ENCODE results near the gene MDM2.
"Not testable (repeated sequence)": the region's sequence is repeated elsewhere in the genome, so short reads cannot be mapped to it uniquely, and the experiment has no call there.

Gene MDM2

DNA sequence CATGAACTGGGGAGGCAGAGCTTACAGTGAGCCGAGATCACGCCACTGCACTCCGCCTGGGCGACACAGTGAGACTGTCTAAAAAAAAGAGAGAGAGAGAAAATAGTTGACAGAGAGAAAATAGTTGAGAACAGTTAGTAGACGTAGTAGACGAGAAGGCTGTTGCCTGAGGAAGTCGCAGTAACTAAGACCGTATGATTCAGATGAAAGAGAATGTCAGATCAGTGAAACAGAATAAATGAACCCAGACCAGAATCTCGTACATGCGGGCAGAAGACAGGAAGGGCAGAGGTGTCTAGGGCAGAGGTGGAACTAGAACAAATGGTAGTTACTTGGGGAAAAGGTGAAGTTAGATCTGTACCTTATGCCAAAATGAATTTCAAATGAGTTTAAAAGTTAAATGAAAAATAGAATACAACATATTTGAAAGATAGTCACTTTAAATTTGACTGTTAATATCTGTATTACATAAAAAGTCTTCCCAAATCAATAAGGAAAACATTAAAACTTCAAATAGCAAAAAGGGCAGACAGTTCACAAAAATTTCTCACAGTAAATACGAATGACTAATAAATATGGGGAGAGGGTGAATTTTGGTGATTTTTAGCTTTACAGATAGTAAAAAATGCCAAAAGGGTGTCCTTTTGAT is 17.7 kb downstream of the MDM2 start:
- DNase-seq (ENCODE audit: low read depth in 1 of 2, low spot score in 1 of 2) = no peak

DNA sequence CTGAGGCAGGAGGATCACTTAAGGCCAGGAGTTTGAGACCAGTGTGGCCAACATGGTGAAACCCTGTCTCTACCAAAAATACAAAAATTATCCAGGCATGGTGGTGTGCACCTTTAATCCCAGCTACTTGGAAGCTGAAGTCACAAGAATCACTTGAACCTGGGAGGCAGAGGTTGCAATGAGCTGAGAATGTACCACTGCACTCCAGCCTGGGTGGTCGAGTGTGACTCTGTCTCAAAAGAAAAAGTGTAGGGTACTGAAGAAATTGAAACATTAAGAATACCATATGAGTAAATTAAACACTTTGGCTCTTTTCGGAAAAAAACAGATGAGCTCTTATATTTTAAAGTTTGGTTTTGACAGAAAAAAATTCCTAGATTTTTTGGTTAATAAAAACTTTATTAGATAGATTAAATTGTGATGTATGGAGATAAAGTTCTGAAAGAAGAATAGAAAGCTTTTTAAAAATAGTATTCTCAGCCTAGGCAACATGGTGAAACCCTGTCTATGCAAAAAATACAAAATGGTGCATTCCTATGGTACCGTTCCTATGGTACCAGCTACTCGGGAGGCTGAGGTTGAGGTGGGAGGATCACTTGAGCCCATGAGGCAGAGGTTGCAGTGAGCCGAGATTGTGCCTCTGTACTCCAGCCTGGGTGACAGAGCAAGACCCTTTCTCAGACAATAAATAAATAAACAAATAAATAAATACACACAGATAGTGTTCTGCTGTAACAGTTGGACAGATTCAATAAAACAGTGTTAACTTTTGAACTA is 20.1 kb downstream of the MDM2 start:
- no peak for DNase-seq (ENCODE audit: low read depth in 1 of 2, low spot score in 1 of 2)

DNA sequence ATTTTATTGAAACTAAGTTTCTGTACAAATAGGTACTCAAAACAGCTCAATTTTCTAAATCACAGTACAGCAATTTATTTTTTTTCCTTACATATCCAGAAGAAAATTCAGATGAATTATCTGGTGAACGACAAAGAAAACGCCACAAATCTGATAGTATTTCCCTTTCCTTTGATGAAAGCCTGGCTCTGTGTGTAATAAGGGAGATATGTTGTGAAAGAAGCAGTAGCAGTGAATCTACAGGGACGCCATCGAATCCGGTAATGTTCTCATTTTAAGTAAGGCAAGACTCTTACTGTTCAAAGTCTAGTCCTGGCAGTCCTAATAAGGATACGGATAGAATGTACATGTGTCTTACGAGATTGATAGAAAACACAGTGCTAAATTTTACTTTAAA is 20.7 kb downstream of the MDM2 start:
- DNase-seq (ENCODE audit: low read depth in 1 of 2, low spot score in 1 of 2) = no peak

DNA sequence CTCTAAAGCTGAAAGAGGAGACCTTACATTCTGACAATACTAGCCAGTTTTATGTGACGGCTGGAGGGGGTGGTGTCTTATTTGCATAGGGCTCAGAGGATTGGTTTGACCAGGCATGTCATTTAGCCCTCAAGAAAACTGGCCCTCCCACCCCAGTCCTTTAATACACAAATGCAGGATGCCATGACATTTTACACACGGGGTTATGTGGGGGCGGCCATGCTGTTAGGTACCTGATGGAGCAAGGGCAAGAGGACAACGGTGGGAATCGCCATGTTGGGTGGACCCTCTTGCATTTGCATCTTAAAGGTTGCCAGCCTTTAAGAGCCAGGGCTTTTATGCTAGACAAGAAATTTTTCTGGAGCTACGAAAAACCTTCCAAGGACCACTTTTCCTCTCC is 23.3 kb downstream of the MDM2 start:
- DNase-seq (ENCODE audit: low read depth in 1 of 2, low spot score in 1 of 2) = no peak

DNA sequence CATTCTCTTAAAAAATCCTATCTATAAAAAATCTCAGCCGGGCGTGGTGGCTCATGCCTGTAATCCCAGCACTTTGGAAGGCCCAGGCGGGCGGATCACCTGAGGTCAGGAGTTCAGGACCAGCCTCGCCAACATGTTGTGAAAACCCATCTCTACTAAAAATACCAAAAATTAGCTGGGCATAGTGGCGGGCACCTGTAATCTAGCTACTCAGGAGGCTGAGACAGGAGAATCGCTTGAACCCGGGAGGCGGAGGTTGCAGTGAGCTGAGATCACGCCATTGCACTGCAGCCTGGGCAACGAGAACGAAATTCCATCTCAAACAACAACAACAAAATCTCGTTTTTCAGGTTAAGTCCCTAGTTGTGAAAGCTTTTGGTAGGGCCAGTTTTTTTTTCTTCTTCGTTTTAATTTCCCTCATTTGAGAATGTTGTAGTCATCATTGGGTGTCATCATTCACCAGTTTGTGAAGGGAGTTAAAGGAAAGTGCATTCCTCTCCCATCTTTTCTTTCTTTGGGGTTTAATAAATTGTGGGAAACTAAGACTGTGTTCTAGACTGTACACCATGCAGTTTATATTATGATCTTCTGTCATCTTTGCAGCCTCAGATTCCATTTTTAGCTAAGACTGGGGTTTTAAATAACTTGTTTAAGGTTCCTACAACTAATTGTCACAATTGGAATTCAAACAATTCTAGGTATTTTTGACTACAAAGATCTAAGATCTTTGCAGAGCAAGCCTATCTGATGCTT is 23.9 kb downstream of the MDM2 start:
- no peak for DNase-seq (ENCODE audit: low read depth in 1 of 2, low spot score in 1 of 2)

DNA sequence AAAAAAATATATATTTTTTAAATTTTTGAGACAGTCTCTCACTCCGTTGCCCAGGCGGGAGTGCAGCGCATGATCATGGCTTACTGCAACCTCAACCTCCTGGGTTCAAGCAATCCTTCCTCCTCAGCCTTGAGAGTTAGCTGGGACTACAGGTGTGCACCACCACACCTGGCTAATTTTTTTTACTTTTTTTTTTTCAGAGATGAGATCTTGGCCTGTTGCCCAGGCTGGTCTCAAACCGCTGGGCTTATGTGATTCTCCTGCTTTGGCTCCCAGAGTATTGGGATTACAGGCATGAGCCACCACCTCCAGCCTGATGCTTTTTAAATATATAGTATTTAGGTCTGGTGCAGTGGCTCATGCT is 24.5 kb downstream of the MDM2 start:
- DNase-seq (ENCODE audit: low read depth in 1 of 2, low spot score in 1 of 2) = no peak

DNA sequence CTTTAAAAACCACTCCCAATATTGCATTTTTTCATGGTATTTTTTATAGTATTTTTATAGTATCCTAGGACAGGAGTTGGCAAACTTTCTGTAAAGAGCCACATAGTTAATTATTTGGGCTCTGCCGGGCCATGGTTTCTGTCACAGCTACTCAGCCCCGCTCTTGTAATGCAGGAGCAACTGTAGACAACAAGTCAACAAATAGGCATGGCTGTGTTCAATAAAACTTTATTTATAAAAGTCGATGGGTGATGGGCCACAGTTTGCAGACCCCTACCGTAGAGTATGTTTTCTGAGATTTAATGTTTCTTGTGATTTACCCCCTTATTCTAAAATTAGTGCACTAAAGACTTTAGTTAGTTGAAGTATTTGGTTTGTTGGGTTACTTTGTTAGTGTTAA is 25.5 kb downstream of the MDM2 start:
- DNase-seq (ENCODE audit: low read depth in 1 of 2, low spot score in 1 of 2) = no peak

DNA sequence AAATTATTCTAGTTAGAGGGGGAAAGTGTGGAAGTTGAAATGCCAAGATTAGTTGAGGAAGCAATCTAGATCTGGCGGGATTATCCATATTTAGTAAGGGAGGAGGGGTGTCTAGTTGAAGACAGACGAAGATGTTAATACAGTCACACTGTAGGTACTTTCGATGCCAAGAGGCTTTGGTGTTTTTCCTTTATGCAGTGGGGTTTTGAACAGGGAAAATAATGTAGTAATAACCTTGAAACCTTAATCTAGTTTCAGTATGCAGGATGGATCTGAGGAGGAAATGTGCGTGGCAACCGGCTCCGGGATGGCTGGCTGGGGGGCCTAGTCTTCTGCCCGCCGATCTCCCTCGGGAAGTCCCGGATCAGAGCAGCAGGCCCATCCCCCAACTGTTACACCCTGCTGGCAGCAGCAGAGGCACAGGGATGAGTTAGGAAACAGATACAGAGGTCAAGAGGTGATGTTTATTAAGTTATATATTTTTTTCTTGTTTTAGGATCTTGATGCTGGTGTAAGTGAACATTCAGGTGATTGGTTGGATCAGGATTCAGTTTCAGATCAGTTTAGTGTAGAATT is 27.4 kb downstream of the MDM2 start:
- DNase-seq (ENCODE audit: low read depth in 1 of 2, low spot score in 1 of 2) = no peak

DNA sequence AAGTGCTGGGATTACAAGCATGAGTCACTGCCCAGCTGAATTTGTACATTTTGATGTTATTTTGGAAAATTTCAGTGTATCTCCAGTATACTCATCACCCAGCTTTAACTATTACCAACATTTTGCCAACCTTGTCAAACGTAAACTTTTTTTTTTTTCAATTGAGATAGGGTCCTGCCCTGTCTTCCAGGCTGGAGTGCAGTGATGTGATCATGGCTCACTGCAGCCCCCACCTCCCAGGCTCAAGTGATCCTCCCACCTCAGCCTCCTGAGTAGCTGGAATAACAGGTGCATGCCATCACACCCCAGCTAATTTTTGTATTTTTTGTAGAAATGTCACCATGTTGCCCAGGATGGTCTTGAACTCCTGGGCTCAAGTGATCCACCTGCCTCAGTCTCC is 29.2 kb downstream of the MDM2 start:
- no peak for DNase-seq (ENCODE audit: low read depth in 1 of 2, low spot score in 1 of 2)

DNA sequence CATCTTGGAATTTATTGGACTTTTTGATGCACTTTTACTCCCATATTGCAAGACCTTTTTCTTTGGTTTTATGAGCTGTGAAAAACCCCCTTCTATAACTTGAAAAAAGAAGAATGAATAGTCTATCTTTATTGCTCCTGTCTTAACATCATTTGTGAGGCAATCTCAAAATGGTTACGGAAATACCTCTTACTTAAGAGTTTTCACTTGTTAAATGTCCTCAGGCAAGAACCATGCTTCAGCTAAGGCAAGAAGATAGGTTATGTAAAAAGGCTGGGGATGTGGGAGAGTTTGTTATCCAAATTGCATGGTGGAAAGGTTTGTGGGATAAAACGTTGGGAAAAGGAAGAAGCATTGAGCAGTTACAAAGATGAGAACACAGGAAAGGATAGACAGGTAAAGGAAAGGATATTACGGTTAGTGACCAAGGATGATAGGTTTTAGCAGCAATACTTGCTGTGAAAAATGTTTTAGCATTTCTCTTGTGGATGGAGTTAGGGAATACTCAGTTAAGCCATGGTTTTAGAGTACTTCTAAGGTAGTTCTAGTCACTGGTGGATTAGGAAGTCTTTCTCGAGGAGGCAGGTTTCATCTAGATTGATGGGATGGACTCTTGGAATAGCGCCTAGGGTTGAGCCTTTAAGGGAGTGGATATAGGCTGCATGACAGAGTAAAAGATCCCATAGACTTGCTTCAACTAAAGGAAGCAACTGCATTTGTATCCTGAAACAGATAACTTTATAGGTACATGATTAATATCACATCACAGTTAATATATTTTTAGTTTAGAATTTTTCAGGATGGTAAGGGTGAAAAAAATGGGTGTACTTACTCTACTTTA is 30.3 kb downstream of the MDM2 start:
- no peak for DNase-seq (ENCODE audit: low read depth in 1 of 2, low spot score in 1 of 2)

DNA sequence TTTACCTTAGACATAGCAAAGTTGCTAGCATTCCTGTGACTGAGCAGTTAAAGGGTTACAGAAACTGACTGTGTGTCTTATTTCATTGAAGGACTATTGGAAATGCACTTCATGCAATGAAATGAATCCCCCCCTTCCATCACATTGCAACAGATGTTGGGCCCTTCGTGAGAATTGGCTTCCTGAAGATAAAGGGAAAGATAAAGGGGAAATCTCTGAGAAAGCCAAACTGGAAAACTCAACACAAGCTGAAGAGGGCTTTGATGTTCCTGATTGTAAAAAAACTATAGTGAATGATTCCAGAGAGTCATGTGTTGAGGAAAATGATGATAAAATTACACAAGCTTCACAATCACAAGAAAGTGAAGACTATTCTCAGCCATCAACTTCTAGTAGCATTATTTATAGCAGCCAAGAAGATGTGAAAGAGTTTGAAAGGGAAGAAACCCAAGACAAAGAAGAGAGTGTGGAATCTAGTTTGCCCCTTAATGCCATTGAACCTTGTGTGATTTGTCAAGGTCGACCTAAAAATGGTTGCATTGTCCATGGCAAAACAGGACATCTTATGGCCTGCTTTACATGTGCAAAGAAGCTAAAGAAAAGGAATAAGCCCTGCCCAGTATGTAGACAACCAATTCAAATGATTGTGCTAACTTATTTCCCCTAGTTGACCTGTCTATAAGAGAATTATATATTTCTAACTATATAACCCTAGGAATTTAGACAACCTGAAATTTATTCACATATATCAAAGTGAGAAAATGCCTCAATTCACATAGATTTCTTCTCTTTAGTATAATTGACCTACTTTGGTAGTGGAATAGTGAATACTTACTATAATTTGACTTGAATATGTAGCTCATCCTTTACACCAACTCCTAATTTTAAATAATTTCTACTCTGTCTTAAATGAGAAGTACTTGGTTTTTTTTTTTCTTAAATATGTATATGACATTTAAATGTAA is 31.5 kb downstream of the MDM2 start:
- no peak for DNase-seq (ENCODE audit: low read depth in 1 of 2, low spot score in 1 of 2)

DNA sequence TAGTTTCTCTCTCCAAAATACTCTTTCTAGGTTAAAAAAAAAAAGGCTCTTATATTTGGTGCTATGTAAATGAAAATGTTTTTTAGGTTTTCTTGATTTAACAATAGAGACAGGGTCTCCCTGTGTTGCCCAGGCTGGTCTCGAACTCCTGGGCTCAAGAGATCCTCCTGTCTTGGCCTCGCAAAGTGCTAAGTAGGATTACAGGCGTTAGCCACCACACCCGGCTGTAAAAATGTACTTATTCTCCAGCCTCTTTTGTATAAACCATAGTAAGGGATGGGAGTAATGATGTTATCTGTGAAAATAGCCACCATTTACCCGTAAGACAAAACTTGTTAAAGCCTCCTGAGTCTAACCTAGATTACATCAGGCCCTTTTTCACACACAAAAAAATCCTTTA is 33.2 kb downstream of the MDM2 start:
- DNase-seq (ENCODE audit: low read depth in 1 of 2, low spot score in 1 of 2) = not testable (repeated sequence)

DNA sequence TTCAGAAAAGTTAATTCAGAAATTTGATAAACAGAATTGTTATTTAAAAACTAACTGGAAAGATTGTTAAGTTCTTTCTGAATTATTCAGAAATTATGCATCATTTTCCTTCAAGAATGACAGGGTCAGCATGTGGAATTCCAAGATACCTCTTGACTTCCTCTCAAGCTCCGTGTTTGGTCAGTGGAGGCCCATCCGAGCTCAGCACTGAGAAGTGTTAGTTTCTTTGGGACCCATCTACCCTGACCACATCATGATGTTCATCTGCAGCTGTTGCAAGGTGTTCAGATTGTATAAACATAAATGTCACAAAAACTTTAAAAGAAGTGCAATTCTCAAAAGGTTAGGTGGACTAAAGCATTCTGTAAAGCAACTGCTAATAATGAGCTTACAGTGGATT is 33.7 kb downstream of the MDM2 start:
- DNase-seq (ENCODE audit: low read depth in 1 of 2, low spot score in 1 of 2) = no peak

DNA sequence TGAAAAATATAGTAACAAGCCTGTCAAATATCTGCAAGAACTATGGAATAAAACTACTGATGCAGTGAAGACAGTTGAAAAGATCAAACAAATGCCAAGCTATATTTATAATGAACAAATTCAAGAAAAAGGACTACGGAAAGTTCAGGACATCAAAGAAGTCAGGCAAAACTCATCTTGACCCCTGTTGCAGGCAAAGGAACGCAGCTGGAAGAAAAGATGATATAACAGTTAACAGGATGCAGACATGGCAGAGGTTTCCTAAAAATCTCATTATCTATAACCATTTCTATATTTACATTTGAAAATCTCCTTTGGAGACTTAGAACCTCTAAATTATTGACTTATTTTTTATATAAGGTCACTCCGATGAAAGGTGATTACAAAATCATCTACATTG is 34.1 kb downstream of the MDM2 start:
- no peak for DNase-seq (ENCODE audit: low read depth in 1 of 2, low spot score in 1 of 2)

DNA sequence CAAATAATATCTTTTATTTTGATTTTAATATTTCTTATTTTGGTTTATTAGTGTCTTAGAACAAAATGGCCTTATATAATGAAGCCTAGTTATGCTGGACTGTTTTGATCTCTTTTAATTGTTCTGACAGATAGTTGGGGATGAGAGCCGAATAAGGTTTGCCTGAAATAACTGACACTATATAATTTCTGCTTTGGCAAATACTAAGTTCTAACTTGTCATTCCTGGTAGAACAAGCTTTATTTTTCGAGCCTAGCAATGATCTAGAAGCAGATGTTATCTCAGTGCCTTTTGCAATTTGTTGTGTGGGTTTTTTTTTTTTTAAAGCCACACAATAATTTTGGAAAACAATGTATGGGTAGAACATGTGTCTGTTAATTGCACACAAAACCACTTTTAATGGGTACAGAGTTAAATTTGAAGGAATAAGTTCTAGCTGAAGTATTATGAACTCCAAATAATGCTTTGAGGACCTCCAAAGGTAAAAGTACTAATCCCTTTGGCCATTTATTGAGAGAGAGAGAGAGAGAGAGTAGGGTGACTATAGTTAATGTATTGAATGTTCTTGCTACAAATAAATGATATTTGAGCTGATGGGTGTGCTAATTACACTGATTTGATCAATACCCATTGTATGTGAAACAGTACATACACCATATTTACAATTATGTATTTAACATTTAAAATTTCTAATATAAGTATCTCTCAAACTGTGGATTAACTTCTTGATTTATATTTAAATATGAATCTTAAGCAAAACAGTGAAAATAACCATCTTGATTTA is 35.0 kb downstream of the MDM2 start:
- no peak for DNase-seq (ENCODE audit: low read depth in 1 of 2, low spot score in 1 of 2)

DNA sequence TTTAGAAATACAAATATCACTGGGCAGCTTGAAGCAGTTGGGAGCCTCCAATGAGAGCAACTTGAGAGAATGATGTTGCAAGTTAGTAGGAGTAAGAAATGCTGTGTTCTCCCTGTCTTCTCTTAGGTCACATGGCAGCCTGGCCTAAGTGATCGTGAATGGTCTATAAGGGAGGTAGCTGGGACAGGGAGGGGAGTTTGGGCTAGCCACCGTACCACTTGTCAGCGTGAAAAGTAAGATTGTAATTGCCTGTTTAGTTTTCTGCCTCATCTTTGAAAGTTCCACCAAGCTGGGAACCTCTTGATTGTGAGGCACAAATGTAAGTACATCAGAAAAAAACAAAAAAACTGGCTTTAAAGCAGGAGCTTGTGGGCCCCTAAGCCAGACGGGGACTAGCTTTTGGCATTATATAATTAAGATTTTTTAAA is 36.4 kb downstream of the MDM2 start:
- DNase-seq (ENCODE audit: low read depth in 1 of 2, low spot score in 1 of 2) = no peak

DNA sequence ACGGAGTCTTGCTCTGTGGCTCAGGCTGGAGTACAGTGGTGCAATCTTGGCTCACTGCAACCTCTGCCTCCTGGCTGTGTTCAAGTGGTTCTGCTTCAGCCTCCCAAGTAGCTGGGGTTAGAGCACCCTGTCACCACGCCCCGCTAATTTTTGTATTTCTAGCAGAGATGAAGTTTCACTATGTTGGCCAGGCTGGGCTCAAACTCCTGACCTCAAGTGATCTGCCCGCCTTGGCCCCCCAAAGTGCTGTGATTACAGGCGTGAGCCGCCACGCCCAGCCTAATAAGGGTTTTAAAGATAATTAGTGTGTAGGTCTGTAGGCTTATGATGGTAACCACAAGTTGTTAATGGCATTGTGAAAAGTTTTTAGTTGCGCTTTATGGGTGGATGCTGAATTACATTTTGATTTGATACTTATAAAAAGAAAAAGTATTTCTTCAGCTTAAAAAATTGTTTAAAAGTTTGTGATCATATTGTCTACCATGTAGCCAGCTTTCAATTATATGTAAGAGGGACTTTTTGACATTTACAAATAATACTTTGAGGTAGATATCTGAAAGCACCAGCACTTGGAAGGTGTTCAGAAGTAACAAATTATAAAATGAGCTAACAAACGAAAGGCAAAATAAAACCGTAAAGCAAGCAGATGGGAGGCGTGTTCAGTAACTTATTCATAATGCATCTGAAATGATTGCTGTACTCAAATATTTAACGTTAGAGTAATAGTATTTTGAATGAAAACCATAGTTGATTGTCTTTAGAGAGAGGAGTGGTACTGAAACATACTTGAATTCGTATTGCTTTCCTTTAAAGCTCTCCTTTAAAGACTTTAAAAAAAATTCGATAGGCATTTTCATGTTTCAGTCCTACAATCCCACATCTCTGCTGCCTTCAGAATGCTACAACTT is 37.1 kb downstream of the MDM2 start:
- no peak for DNase-seq (ENCODE audit: low read depth in 1 of 2, low spot score in 1 of 2)

DNA sequence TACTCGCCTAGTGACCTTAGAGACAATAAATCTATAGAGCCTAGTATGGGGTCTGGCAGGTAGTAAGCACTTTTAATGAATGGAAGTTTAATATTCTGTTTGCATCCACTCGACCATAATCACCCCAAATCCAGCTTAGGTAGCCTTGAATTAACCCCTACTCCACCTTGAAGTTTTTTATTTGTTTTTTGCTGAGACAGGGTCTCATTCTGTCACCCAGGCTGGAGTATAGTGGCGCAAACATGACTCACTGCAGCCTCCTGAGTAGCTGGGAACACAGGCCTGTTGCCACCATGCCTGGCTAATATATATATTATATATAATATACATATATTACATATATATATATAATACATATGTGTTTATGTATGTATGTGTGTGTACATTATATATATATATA is 38.8 kb downstream of the MDM2 start:
- no peak for DNase-seq (ENCODE audit: low read depth in 1 of 2, low spot score in 1 of 2)
